Sigmoid colon (tissue), 4 donors: ENCODE results near the gene RASEF.

ENCODE experiments used
- EP300 ChIP-seq, 4 donors: sonication (generic); formaldehyde crosslinking; IDR thresholded peaks; one replicate each; pipeline ENCODE4 v1.6.1; 2017; ENCODE audit warnings: antibody characterized with exemption in 4 of 4
- POLR2AphosphoS5 ChIP-seq, 4 donors: sonication (generic); formaldehyde crosslinking; IDR thresholded peaks; one replicate each; pipeline ENCODE4 v1.6.1; 2017; ENCODE audit warnings: antibody characterized with exemption in 4 of 4
- TF ChIP-seq, protein P1 (sequence below), 4 experiments: fragments of 450-650 bp in 3 of 4; fragments of 200-600 bp in 1 of 4; IDR thresholded peaks; one replicate each; pipeline ENCODE4 v1.5.1; 2016 to 2019; ENCODE audit warnings: antibody characterized with exemption in 4 of 4, mild to moderate bottlenecking in 3 of 4, moderate library complexity in 2 of 4

DNA sequence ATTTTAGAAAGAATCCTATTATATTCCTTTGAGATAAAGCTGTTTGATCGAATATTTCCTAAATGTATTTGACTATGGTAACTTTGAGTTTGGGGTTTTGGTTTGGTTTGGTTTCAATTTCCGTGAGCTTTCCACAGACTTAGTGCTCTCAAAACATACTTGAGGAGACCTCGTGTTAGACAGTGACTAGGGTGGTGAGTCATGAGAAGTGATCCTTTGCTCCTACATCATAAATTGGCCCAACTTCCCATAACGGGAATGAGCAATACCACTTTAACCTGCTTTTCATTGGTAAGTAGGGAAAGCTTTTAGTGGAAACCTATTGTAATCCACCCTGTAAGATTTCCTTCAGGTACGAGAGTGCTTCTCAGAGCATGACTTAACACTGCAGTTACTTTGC is 3.8 kb upstream of the RASEF start:
- TF ChIP-seq EP300 (IDR thresholded peaks at IDR 0.05), result no peak
- TF ChIP-seq, protein P1, sequence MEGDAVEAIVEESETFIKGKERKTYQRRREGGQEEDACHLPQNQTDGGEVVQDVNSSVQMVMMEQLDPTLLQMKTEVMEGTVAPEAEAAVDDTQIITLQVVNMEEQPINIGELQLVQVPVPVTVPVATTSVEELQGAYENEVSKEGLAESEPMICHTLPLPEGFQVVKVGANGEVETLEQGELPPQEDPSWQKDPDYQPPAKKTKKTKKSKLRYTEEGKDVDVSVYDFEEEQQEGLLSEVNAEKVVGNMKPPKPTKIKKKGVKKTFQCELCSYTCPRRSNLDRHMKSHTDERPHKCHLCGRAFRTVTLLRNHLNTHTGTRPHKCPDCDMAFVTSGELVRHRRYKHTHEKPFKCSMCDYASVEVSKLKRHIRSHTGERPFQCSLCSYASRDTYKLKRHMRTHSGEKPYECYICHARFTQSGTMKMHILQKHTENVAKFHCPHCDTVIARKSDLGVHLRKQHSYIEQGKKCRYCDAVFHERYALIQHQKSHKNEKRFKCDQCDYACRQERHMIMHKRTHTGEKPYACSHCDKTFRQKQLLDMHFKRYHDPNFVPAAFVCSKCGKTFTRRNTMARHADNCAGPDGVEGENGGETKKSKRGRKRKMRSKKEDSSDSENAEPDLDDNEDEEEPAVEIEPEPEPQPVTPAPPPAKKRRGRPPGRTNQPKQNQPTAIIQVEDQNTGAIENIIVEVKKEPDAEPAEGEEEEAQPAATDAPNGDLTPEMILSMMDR (IDR thresholded peaks at IDR 0.05), result no peak
- no peak for TF ChIP-seq POLR2AphosphoS5 (IDR thresholded peaks at IDR 0.05)
